GM12891 (cell line): ENCODE measurements around the gene TNFRSF6B.
A peak's percentile ranks its signal among the peaks of the same experiment; 100 is the strongest.

Experiments used
- PAX5 ChIP-seq: IDR thresholded peaks from 2 replicates; pipeline ENCODE4 v1.6.1; 2011; ENCODE audit warnings: low read length, moderate library complexity, mild to moderate bottlenecking; ENCODE audit not compliant: insufficient read depth, severe bottlenecking
- POLR2A ChIP-seq: IDR thresholded peaks from 2 replicates; pipeline ENCODE4 v1.6.1; 2011; ENCODE audit warnings: low read depth, low read length, control low read depth
- POLR2AphosphoS5 ChIP-seq: IDR thresholded peaks from 2 replicates; pipeline ENCODE4 v1.6.1; 2011; ENCODE audit warnings: low read depth, low read length, control low read depth
- POU2F2 ChIP-seq: IDR thresholded peaks from 2 replicates; pipeline ENCODE4 v1.6.1; 2011; ENCODE audit warnings: low read depth, mild to moderate bottlenecking, control low read depth, low read length, moderate library complexity
- SPI1 ChIP-seq: IDR thresholded peaks from 2 replicates; pipeline ENCODE4 v1.6.1; 2011; ENCODE audit warnings: low read depth, low read length, control low read depth
- TAF1 ChIP-seq: IDR thresholded peaks from 2 replicates; pipeline ENCODE4 v1.6.1; 2011; ENCODE audit warnings: low read depth, low read length, control low read depth

DNA sequence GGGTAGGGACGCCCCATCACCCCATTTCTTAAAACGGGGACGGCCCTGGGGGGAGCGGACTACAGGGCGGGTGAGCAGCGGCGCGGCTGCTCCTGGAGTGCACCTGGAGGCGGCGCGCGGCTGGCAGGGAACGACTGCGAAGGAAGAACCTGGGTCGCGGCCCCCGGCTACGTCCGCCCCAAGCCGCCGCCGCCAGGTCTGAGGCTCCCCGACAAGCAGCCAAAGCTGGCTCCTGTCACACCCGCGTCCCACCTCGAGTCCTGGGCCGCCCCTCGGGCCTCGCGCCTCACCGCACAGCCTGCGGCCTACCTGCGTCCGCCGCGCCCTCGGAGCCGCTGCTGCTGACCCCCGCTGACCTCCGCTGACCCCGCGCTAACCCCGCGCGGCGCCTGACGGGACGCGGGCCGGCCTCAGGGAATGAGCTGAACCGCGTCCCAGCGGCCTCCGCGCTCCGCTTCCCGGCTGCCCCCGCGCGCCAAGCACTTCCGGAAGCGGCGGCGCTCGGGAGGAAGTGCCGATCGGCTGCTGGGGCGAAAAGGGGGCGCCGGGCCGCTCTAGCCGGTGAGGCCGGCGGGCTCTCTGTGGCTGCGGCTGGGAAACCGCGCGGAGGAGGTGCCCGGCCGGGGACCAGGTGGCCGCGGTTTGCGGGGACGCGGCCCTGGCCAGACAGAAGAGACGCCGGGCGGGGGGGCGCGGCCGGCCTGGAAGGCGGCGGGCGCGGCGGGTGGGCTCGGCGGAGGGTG lies 11.3 kb downstream of the TNFRSF6B start, which contains the start of the genes ARFRP1 and ZGPAT:
- TF ChIP-seq POLR2A (no peak), TAF1 (0 out of 2 replicates have a peak, but pooled peaks have one; percentile 17), SPI1 (peak; percentile 79), POLR2AphosphoS5 (peak; percentile 40; the same call in 1 of the 2 replicates), POU2F2 (no peak), PAX5 (peak; percentile 27)
